Fibroblast of lung (primary cell): ENCODE results near the gene KCTD16. TPM values are rescaled to one million over a fixed set of nuclear protein-coding genes. Genes with fewer than 3 reads are reported as not detected.

ENCODE experiments used
- DNase-seq, 2 donors: peaks; one replicate each; pipeline versions ENCODE4 v3.0.0 to v3.0.0-alpha.2; 2010; ENCODE audit warnings: low read depth in 2 of 2
- H2AFZ ChIP-seq: 2 replicates; pipeline ENCODE4 v1.5.1; 2012; ENCODE audit warnings: low read length, control low read depth, inconsistent platforms
- H3K27ac ChIP-seq: 2 replicates; pipeline ENCODE4 v1.5.1; 2011; ENCODE audit warnings: low read length, control low read depth; ENCODE audit not compliant: insufficient read depth
- H3K27me3 ChIP-seq: 2 replicates; pipeline ENCODE4 v1.5.1; 2011; ENCODE audit warnings: mild to moderate bottlenecking, low read length; ENCODE audit not compliant: control insufficient read depth, insufficient read depth
- H3K36me3 ChIP-seq: 2 replicates; pipeline ENCODE4 v1.5.1; 2011; ENCODE audit warnings: low read length; ENCODE audit not compliant: control insufficient read depth, insufficient read depth
- H3K4me1 ChIP-seq: 2 replicates; pipeline ENCODE4 v1.5.1; 2011; ENCODE audit warnings: low read length; ENCODE audit not compliant: control insufficient read depth, insufficient read depth; ENCODE audit errors: extremely low read depth
- H3K4me2 ChIP-seq: 2 replicates; pipeline ENCODE4 v1.5.1; 2011; ENCODE audit warnings: low read length, control low read depth; ENCODE audit not compliant: insufficient read depth; ENCODE audit errors: extremely low read depth
- H3K4me3 ChIP-seq, 4 experiments: fragments of 200-600 bp in 1 of 4; sonication (generic) in 1 of 4; replicated peaks in 1 of 4; 2 replicates each; pipeline ENCODE4 v1.5.1; 2011 to 2016; ENCODE audit warnings: low read length in 4 of 4, low read depth in 3 of 4, mild to moderate bottlenecking in 3 of 4, control low read depth in 2 of 4, inconsistent platforms in 1 of 4, mixed read lengths in 1 of 4; ENCODE audit not compliant: insufficient read depth in 1 of 4; ENCODE audit errors: control extremely low read depth in 1 of 4
- H3K79me2 ChIP-seq: 2 replicates; pipeline ENCODE4 v1.5.1; 2012; ENCODE audit warnings: mild to moderate bottlenecking, low read length, inconsistent platforms; ENCODE audit not compliant: control insufficient read depth, insufficient read depth
- H3K9ac ChIP-seq: 2 replicates; pipeline ENCODE4 v1.5.1; 2011; ENCODE audit warnings: mild to moderate bottlenecking, low read length, control low read depth; ENCODE audit not compliant: insufficient read depth
- H3K9me3 ChIP-seq: 2 replicates; pipeline ENCODE4 v1.5.1; 2012; ENCODE audit warnings: low read depth, low read length; ENCODE audit not compliant: control insufficient read depth, insufficient read depth
- H4K20me1 ChIP-seq: 2 replicates; pipeline ENCODE4 v1.5.1; 2011; ENCODE audit warnings: low read length; ENCODE audit not compliant: control insufficient read depth, insufficient read depth; ENCODE audit errors: extremely low read depth
- EZH2 ChIP-seq: IDR thresholded peaks from 2 replicates; pipeline ENCODE4 v1.5.1; 2012; ENCODE audit warnings: low read length, control low read depth, mild to moderate bottlenecking; ENCODE audit errors: missing control alignments
- polyA plus RNA-seq, 2 donors: library from polyadenylated mRNA; depleted of rRNA in 1 of 2; stranded (reverse) in 1 of 2; unstranded in 1 of 2; fragments of >200 nt; gene quantifications; 2 replicates each; pipeline ENCODE4 v1.2.1, GENCODE V29; 2011 to 2012; ENCODE audit warnings: missing spikeins in 1 of 2
- total RNA-seq: library from RNA; depleted of rRNA; stranded (reverse); fragments of >200 nt; gene quantifications from 2 replicates; pipeline ENCODE4 v1.2.1, GENCODE V29; 2014
- TF ChIP-seq, protein P1 (sequence below), 2 donors: IDR thresholded peaks in 1 of 2; conservative IDR thresholded peaks in 1 of 2; 1 replicate in 1 of 2; 2 replicates in 1 of 2; pipeline ENCODE4 v1.5.1; 2011 to 2012; ENCODE audit warnings: low read length in 2 of 2, control low read depth in 1 of 2, inconsistent platforms in 1 of 2, low read depth in 1 of 2, mild to moderate bottlenecking in 1 of 2

The KCTD16 gene
- total and polyA plus RNA-seq, 2 donors (not counting 1 experiment from before 2014, with no cell fraction given), result 0.32 to 1.2 TPM

DNA sequence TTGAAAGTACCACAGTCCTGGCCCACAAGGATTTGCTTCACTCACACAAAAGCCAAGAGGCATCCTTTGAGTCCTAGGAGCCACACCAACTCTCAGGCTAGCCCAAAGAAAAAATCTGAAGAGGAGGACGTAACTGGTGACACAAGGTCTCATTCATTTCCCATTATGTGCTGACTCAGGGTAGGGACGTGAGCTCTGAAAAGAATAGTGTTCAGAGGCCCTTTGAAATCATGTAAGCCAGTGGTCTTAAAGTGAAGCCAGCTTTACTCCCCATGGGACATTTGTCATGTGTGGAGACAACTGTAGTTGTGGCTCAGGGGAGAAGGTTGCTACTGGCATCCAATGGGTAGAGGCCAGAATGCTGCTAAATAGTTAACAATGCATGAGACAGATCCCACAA lies 332.4 kb downstream of the KCTD16 start:
- Histone ChIP-seq H3K9ac (no peak overlapping the region), H3K27me3 (no peaks in the 10 kb centered on the region), H3K79me2 (no peaks in the 10 kb centered on the region), H3K4me2 (no peak overlapping the region), H2AFZ (no peak overlapping the region), H4K20me1 (no peaks in the 10 kb centered on the region), H3K36me3 (no peaks in the 10 kb centered on the region), H3K4me3 (no peak overlapping the region), H3K27ac (no peak overlapping the region), H3K9me3 (no peaks in the 10 kb centered on the region), H3K4me1 (no peaks in the 10 kb centered on the region)
- no peak for DNase-seq
- TF ChIP-seq, protein P1, sequence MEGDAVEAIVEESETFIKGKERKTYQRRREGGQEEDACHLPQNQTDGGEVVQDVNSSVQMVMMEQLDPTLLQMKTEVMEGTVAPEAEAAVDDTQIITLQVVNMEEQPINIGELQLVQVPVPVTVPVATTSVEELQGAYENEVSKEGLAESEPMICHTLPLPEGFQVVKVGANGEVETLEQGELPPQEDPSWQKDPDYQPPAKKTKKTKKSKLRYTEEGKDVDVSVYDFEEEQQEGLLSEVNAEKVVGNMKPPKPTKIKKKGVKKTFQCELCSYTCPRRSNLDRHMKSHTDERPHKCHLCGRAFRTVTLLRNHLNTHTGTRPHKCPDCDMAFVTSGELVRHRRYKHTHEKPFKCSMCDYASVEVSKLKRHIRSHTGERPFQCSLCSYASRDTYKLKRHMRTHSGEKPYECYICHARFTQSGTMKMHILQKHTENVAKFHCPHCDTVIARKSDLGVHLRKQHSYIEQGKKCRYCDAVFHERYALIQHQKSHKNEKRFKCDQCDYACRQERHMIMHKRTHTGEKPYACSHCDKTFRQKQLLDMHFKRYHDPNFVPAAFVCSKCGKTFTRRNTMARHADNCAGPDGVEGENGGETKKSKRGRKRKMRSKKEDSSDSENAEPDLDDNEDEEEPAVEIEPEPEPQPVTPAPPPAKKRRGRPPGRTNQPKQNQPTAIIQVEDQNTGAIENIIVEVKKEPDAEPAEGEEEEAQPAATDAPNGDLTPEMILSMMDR (conservative IDR thresholded peaks at IDR 0.05 in 1 of 2, IDR thresholded peaks at IDR 0.05 in 1 of 2; ENCODE audit: low read depth in 1 of 2, low read length in 2 of 2), result no peak
- no peak for TF ChIP-seq EZH2

DNA sequence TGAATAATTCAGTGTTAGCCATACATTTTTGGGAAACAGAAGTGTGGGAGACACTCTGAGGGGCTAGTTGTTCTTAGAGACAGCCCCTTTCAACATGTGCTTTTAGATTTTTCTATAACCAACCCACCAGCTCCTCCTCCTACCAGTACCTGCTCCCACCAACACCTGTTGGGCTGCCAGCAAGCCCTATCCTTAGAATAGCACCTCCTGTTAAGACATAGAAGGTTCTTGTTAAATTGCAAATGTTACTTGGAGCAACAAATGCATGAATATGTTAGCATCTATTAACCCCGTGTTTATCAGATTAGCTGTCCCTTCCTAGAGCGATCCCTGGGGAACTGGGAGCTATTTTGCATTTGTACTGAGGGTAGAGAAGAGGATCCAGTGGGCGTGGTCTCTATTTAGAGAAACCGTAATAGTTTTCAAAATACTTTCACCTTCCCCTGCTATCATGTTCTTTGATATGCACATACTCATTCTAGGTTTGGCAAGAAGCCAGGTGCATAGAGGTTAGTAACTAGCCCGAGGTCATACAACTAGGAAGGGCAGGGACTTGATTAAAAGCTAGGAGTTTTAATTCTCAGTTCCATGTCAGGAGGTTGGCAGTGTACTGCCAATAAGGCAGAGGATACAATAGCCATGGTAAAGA lies 334.4 kb downstream of the KCTD16 start:
- TF ChIP-seq, protein P1 (conservative IDR thresholded peaks at IDR 0.05 in 1 of 2, IDR thresholded peaks at IDR 0.05 in 1 of 2; ENCODE audit: low read depth in 1 of 2, low read length in 2 of 2), result no peak
- no peak for TF ChIP-seq EZH2
- H2AFZ ChIP-seq, result no peak overlapping the region
- no peak overlapping the region for H3K4me2 ChIP-seq
- no peaks in the 10 kb centered on the region for H3K27me3 ChIP-seq
- no peaks in the 10 kb centered on the region for H3K9me3 ChIP-seq
- no peaks in the 10 kb centered on the region for H3K36me3 ChIP-seq
- no peak overlapping the region for H3K27ac ChIP-seq
- no peaks in the 10 kb centered on the region for H4K20me1 ChIP-seq
- no peaks in the 10 kb centered on the region for H3K4me1 ChIP-seq
- no peak for DNase-seq
- H3K79me2 ChIP-seq, result no peaks in the 10 kb centered on the region
- no peak overlapping the region for H3K9ac ChIP-seq
- H3K4me3 ChIP-seq, result no peak overlapping the region

DNA sequence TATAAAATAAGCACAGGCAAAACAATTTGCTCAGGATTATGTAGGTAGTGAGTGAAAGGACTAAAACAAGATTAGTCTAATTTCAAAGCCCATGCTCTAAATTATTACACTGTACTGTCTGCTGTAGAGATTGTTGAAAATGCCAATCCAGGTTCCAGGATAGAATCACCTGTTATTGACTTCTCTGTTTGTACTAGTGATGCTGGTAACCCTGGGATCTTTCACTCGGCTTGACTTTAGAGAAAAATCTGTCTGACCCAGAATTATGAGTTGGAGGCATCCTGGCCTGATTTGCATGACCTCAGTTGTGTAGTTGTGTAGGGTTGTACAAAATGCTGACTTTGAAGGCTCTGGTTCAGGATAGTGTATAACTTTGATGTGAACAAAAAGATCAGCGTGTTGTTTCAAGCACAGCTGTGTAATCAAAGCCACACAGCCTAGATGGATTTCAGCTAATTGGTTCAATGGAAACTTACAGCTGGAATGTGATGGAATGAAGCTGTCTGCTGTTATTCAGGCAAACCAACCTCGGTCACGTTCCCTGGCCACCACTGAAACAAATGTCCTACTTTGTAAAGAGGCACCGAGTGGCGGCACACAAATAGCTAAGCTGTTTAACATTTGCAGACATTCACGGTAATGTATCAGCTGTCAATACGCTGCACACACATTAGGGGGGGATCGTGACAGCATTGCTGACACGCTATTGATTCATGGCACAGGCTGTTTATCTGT lies 340.3 kb downstream of the KCTD16 start:
- H3K4me3 ChIP-seq, result peak overlapping the region in 1 of 4 experiments; percentile 4
- H3K9me3 ChIP-seq, result no peaks in the 10 kb centered on the region
- H4K20me1 ChIP-seq, result no peaks in the 10 kb centered on the region
- H3K4me2 ChIP-seq, result no peak overlapping the region
- no peak for TF ChIP-seq EZH2
- TF ChIP-seq, protein P1 (conservative IDR thresholded peaks at IDR 0.05 in 1 of 2, IDR thresholded peaks at IDR 0.05 in 1 of 2; ENCODE audit: low read depth in 1 of 2, low read length in 2 of 2), result no peak
- no peak overlapping the region for H3K9ac ChIP-seq
- H3K27me3 ChIP-seq, result no peaks in the 10 kb centered on the region
- H2AFZ ChIP-seq, result no peak overlapping the region
- no peak overlapping the region for H3K27ac ChIP-seq
- peak in 1 of 2 donors; percentile 28 for DNase-seq
- no peaks in the 10 kb centered on the region for H3K4me1 ChIP-seq
- H3K79me2 ChIP-seq, result no peaks in the 10 kb centered on the region
- H3K36me3 ChIP-seq, result no peaks in the 10 kb centered on the region
